NB4 (cell line): ENCODE results near the gene SAG.

Source experiments
- MYC ChIP-seq: IDR thresholded peaks from 2 replicates; pipeline ENCODE4 v1.6.1; 2011; ENCODE audit warnings: low read depth, low read length
- TF ChIP-seq, protein P1 (sequence below): IDR thresholded peaks from one replicate; pipeline ENCODE4 v1.5.1; 2012; ENCODE audit warnings: low read depth, low read length

DNA sequence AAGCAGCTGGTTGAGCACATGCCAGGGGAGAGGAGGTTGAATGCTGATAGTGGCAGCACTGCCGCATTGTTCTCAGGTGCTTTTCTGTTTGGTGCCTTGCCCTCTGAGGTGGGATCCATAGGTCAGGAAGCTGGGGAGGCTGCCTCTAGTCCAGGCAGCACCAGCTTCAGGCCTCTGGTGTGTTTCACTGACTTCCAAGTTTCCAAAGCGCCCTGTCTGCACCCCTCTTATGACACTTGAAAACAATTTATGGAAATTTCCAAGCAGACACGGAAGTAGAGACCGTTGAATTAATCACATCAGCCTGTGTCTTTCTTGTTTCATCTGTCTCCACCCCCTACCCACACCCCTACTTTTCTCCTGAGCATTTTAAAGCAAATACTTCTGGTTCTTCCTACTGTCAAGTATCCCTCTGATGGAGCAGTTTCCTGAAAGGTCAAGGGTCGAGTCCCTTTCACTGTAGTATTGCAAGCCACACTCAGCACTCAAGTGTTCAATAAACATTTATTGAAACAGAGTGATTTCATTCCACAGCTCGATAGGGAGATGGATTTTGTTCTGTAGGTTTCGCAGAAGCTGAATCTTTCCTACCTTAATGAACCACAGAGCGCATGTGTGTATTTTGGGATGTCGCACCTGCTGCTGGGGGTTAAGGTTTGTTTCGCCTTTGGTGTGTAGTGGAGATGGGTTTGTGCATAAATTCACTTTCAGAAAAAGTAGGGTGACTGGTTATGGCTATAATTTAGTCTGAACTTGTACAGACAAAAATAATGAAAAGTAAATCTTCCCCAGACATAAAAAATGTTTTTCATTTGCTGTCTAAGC lies 68.1 kb downstream of the SAG start:
- TF ChIP-seq, protein P1, sequence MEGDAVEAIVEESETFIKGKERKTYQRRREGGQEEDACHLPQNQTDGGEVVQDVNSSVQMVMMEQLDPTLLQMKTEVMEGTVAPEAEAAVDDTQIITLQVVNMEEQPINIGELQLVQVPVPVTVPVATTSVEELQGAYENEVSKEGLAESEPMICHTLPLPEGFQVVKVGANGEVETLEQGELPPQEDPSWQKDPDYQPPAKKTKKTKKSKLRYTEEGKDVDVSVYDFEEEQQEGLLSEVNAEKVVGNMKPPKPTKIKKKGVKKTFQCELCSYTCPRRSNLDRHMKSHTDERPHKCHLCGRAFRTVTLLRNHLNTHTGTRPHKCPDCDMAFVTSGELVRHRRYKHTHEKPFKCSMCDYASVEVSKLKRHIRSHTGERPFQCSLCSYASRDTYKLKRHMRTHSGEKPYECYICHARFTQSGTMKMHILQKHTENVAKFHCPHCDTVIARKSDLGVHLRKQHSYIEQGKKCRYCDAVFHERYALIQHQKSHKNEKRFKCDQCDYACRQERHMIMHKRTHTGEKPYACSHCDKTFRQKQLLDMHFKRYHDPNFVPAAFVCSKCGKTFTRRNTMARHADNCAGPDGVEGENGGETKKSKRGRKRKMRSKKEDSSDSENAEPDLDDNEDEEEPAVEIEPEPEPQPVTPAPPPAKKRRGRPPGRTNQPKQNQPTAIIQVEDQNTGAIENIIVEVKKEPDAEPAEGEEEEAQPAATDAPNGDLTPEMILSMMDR = no peak
- TF ChIP-seq MYC = no peak
